Measurements from ENCODE around the gene LRBA. TPM values are rescaled to one million over a fixed set of nuclear protein-coding genes. Genes with fewer than 3 reads are reported as not detected.
"Not testable (repeated sequence)": the region's sequence is repeated elsewhere in the genome, so short reads cannot be mapped to it uniquely, and the experiment has no call there.

Gene LRBA
- total RNA-seq, 1 donor from 2014 or later, result 58.0 TPM

GRCh38 chr4:150569998-150570535, 445.0 kb downstream of the LRBA start:
- no peak for DNase-seq (ENCODE audit: low spot score)

- no peak for DNase-seq (ENCODE audit: low spot score)
Measured at GRCh38 chr4:150569384-150569987, 445.6 kb downstream of the LRBA start.

- no peak for DNase-seq (ENCODE audit: low spot score)
Measured at GRCh38 chr4:150567070-150567469, 448.0 kb downstream of the LRBA start.

- DNase-seq (ENCODE audit: low spot score), result not testable (repeated sequence)
Measured at GRCh38 chr4:150564967-150565366, 450.1 kb downstream of the LRBA start.

DNA sequence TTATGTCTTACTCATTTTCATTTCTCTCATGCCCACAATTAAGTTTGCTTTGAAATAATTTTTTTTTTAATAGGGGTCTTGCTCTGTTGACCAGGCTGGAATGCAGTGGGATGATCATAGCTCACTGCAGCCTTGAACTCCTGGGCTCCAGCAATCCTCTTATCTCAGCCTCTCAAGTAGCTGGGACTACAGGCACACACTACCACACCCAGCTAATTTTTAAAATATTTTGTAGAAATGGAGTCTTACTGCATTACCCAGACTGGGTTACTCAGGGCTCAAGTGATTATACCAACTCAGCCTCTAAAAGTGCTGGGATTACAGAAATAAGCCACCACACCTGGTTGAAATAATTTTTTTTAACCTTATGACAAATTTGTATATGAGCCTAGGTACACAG, 452.3 kb downstream of the LRBA start:
- no peak for DNase-seq (ENCODE audit: low spot score)

GRCh38 chr4:150562250-150562649, 452.8 kb downstream of the LRBA start:
- no peak for DNase-seq (ENCODE audit: low spot score)

GRCh38 chr4:150561143-150561737, 453.8 kb downstream of the LRBA start:
- no peak for DNase-seq (ENCODE audit: low spot score)

DNA sequence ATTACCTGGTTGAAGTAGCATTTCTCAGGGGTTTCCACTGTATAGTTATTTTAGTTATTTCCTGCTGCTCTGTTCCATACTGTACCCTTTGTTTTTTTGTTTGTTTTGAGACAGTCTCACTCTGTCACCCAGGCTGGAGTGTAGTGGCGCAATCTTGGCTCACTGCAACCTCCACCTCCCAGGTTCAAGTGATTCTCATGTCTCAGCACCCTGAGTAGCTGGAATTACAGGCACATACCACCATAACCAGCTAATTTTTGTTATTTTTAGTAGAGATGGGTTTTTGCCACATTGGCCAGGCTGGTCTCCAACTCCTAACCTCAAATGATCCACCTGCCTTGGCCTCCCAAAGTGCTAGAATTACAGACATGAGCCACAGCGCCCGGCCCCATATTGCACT, 457.3 kb downstream of the LRBA start:
- DNase-seq (ENCODE audit: low spot score), result not testable (repeated sequence)

DNA sequence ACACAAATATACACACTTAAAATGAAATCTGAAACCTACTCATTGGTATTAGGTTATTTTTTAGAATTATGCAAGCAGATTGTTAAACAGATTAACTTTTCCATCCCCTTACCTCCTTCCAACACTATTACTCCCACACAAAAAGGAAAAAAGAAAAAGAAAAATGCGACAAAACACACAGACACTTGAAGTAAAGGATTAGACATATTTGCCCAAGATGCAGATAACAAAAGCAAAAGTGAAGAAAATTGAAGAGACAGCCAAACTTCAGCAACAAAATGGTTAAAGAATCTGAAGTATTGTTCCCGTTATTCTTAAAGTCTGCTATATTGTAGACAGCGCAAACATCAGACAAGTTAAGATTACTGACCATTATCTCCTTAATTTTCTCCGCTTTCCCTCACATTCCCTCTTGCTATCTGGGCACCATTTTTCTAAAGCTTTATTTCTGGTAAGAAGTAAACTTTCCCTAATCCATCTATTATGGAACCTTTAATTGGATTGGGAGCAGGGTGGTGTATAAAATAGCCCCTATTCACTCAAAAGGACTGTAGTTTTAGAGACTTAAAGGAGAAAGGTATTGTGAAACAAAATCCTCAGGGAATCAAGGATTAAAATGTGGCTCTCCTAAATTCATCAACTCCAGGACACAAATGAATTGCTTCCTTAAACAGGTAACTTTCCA, 467.8 kb downstream of the LRBA start:
- DNase-seq (ENCODE audit: low spot score), result no peak

GRCh38 chr4:150546286-150546685, 468.8 kb downstream of the LRBA start:
- DNase-seq (ENCODE audit: low spot score), result no peak

GRCh38 chr4:150543042-150543441, 472.0 kb downstream of the LRBA start:
- no peak for DNase-seq (ENCODE audit: low spot score)

- no peak for DNase-seq (ENCODE audit: low spot score)
Measured at GRCh38 chr4:150541681-150542080, 473.4 kb downstream of the LRBA start.

- DNase-seq (ENCODE audit: low spot score), result no peak
Measured at GRCh38 chr4:150540959-150541360, 474.1 kb downstream of the LRBA start.

DNA sequence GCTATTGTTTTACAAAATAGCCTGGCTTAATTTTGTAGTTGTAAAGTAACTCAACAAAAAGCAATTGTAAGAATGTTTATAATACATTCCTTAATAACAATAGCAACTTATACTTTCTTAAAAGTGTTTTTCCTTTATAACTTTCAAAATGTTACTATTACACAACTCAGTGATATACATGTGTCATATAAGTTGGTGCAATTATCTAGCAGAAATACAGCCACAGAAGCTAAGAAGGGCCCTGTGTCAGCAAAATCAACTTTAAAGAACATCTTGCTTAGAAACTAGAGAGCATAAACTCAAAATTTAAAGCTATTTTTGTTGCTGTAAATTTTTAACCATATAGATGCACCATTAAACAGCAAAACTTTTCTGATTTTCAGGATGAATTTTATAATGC, 474.5 kb downstream of the LRBA start:
- DNase-seq (ENCODE audit: low spot score), result no peak

DNA sequence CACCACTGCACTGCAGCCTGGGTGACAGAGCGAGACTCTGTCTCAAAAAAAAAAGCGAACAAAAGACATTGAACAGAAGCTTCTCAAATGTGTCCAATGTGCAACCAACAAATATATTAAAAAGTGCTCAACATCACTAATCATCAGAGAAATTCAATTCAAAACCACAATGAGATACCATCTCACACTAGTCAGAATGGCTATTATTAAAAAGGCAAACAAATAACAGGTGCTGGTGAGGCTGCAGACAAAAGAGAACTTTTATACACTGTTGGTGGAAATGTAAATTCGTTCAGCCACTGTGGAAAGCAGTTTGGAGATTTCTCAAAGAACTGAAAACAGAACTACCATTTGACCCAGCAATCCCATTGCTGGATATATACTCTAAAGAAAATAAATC, 477.2 kb downstream of the LRBA start:
- not testable (repeated sequence) for DNase-seq (ENCODE audit: low spot score)

DNA sequence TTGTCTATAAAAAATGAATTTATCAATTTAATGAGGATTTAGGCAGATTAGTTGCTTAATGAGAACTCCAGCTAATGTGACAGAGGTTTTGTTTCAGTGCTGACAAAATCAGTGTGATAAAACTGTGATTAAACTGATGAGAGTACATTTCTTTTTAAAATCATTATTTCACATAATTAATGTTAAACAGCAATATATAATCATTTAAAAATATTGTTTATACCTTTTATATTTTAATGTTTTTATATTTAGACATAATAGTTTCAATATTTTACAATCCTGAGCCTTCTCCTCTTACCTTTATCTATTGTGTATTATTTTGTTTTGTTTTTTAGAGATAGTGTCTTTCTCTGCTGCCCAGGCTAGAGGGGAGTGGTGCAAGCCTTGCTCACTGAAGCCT, 480.3 kb downstream of the LRBA start:
- DNase-seq (ENCODE audit: low spot score), result no peak

- DNase-seq (ENCODE audit: low spot score), result no peak
Measured at GRCh38 chr4:150533673-150534072, 481.4 kb downstream of the LRBA start.

DNA sequence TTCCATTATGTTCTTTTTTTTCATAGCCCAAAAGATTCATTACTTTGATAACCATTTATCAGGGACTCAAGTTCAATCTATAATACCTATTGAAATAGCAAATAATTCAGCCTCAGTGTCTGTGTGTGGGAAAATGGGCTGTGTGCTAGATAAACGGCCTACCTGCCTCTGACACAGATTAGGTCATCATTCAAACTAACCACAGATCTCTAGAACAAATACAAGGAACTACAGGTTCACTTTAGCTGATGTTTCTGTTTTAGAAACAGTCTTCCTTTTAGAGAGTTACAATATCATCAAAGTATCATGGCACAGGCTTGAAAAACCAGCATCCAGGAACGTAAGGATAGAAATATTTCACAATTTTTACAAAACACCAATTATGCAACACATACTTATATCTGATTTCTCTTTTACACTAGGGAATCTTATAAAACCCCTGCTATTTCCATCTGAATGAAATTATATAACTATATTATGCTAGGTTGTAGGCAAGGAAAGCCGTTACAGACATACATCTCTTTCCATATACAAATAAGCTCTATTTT, 489.7 kb downstream of the LRBA start:
- no peak for DNase-seq (ENCODE audit: low spot score)

GRCh38 chr4:150518559-150518958, 496.5 kb downstream of the LRBA start:
- DNase-seq (ENCODE audit: low spot score), result no peak

DNA sequence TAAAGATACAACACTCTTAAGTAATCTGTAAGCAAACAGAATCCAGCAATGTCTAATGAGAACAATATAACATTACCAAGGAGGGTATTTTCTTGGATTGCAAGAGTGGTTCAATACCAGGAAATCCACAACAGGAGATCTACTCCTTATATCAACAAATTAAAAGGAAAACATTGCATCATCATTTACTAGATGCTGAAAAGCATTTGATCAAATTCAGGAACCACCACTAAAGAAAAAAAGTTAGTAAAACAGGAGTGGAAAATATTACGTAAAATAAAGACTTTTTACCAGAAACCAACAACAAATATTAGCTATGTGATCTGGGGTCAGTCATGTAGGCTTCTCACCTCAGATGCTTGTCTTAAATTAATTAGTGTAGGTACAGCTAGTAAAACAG, 499.9 kb downstream of the LRBA start:
- no peak for DNase-seq (ENCODE audit: low spot score)

DNA sequence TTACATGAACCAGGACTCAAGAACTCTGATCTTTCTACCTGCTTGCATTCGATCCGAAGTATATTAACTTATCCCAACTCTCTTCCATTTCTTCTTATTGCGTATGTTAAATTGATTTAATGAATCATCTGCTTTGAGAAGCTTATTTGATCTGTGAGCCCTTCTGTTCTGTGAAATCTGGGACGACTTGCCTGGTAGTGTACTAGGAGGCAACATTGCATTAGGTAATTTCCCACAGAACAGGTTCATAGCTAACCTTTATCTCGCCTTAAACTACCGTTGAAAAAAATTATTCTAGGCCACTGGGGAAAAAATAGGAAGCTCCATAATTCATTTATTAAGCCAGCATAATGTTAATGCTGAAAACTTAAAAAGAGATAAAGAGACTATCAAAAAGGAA, 500.4 kb downstream of the LRBA start:
- DNase-seq (ENCODE audit: low spot score), result no peak

DNA sequence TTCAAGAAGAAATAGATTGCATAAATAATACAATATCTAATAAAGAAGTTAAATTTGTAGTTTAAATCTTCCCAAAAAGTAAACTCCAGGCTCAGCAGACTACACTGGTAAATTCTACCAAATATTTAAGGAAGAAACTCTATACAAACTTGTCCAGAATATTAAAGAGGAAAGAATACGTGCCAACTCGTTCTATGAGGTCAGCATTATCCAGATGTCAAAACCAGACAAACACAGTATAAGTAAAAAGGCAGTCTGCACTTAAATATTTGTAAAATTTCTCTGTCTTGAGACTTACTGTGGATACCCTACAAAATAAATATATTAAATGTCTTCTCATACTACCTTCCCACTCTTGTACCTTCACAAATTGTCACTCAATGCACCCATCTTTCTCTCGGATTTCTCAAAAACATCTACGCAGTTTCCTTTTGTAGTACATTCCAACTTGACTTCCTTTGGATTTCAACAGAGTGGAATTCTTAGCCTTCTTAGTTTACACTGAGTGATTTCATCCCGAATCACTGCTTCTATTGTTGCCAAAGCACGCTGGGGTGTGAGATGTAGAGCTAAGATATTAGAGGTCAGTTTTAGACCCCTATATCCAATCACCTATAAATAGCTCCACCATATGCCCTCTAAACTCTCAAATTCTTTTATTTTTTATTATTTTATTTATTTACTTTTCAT, 504.8 kb downstream of the LRBA start:
- peak; percentile 28 for DNase-seq (ENCODE audit: low spot score)
